Testis (tissue), 2 donors: Measurements from ENCODE around the gene FBXO8.

ENCODE experiments used
- CTCF ChIP-seq, 3 experiments: fragments of 450-650 bp in 2 of 3; fragments of 200-600 bp in 1 of 3; sonication (generic) in 1 of 3; IDR thresholded peaks; one replicate each; pipeline ENCODE4 v1.5.1; 2016 to 2019; ENCODE audit warnings: antibody characterized with exemption in 3 of 3, mild to moderate bottlenecking in 2 of 3, moderate library complexity in 1 of 3
- POLR2A ChIP-seq: fragments of 450-650 bp; IDR thresholded peaks from one replicate; pipeline ENCODE4 v1.6.1; 2017; ENCODE audit warnings: antibody characterized with exemption, mild to moderate bottlenecking, moderate library complexity

GRCh38 chr4:174215057-174215456, 68.4 kb downstream of the FBXO8 start:
- TF ChIP-seq CTCF (IDR thresholded peaks at IDR 0.05) (no peak), POLR2A (no peak)
